ENCODE measurements around the gene GBP6.

DNA sequence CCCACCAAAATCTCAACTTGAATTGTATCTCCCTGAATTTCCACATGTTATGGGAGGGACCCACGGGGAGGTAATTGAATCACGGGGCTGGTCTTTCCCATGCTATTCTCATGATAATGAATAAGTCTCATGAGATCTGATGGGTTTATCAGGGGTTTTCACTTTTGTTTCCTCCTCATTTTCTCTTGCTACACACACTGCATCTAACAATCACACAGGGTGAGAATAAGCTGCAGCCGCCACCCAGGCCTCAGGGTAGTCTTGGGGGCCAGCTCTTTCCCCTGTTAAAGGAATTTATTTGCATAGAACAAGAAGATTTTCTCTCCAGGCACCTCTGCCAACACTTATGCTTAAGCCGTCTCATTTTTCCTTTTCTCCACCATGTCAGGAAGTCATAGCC is 26.0 kb upstream of the GBP6 start:
- TF ChIP-seq, protein P1, sequence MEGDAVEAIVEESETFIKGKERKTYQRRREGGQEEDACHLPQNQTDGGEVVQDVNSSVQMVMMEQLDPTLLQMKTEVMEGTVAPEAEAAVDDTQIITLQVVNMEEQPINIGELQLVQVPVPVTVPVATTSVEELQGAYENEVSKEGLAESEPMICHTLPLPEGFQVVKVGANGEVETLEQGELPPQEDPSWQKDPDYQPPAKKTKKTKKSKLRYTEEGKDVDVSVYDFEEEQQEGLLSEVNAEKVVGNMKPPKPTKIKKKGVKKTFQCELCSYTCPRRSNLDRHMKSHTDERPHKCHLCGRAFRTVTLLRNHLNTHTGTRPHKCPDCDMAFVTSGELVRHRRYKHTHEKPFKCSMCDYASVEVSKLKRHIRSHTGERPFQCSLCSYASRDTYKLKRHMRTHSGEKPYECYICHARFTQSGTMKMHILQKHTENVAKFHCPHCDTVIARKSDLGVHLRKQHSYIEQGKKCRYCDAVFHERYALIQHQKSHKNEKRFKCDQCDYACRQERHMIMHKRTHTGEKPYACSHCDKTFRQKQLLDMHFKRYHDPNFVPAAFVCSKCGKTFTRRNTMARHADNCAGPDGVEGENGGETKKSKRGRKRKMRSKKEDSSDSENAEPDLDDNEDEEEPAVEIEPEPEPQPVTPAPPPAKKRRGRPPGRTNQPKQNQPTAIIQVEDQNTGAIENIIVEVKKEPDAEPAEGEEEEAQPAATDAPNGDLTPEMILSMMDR (IDR thresholded peaks at IDR 0.05; ENCODE audit: low read depth, low read length, poor library complexity, severe bottlenecking), result no peak
- TF ChIP-seq EZH2phosphoT487 (IDR thresholded peaks at IDR 0.05; ENCODE audit: borderline replicate concordance, low read length), result no peak
